ENCODE measurements around the gene CACNB1. TPM values are rescaled to one million over a fixed set of nuclear protein-coding genes. Genes with fewer than 3 reads are reported as not detected.

The CACNB1 gene
- total and polyA plus RNA-seq, 2 of the 13 experiments (the other 11 are each of a cell fraction or from before 2014, with no cell fraction given), result 0.75 to 1.5 TPM

- TF ChIP-seq, protein P1, sequence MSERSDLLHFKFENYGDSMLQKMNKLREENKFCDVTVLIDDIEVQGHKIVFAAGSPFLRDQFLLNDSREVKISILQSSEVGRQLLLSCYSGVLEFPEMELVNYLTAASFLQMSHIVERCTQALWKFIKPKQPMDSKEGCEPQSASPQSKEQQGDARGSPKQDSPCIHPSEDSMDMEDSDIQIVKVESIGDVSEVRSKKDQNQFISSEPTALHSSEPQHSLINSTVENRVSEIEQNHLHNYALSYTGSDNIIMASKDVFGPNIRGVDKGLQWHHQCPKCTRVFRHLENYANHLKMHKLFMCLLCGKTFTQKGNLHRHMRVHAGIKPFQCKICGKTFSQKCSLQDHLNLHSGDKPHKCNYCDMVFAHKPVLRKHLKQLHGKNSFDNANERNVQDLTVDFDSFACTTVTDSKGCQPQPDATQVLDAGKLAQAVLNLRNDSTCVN (CRISPR knock-in tag; IDR thresholded peaks at IDR 0.05; ENCODE audit: borderline replicate concordance), result peak; percentile 39
- TF ChIP-seq ZSCAN12 (CRISPR knock-in tag; IDR thresholded peaks at IDR 0.05), result 0 out of 2 replicates have a peak, but pooled peaks have one; percentile 13
- no peak for TF ChIP-seq ZBTB34 (CRISPR knock-in tag; IDR thresholded peaks at IDR 0.05)
- no peak; the same call in 1 of the 2 replicates for TF ChIP-seq NCOA2 (CRISPR knock-in tag; IDR thresholded peaks at IDR 0.05)
- peak; percentile 61 for TF ChIP-seq SATB2 (CRISPR knock-in tag; IDR thresholded peaks at IDR 0.05)
- TF ChIP-seq TBX2 (CRISPR knock-in tag; IDR thresholded peaks at IDR 0.05; ENCODE audit: borderline replicate concordance), result peak; percentile 81
- TF ChIP-seq ZNF737 (CRISPR knock-in tag; IDR thresholded peaks at IDR 0.05; ENCODE audit: borderline replicate concordance), result no peak; the same call in 1 of the 2 replicates
- TF ChIP-seq KDM3A (CRISPR knock-in tag; IDR thresholded peaks at IDR 0.05; ENCODE audit: low read depth), result peak; percentile 84; the same call in 1 of the 2 replicates
- TF ChIP-seq, protein P2, sequence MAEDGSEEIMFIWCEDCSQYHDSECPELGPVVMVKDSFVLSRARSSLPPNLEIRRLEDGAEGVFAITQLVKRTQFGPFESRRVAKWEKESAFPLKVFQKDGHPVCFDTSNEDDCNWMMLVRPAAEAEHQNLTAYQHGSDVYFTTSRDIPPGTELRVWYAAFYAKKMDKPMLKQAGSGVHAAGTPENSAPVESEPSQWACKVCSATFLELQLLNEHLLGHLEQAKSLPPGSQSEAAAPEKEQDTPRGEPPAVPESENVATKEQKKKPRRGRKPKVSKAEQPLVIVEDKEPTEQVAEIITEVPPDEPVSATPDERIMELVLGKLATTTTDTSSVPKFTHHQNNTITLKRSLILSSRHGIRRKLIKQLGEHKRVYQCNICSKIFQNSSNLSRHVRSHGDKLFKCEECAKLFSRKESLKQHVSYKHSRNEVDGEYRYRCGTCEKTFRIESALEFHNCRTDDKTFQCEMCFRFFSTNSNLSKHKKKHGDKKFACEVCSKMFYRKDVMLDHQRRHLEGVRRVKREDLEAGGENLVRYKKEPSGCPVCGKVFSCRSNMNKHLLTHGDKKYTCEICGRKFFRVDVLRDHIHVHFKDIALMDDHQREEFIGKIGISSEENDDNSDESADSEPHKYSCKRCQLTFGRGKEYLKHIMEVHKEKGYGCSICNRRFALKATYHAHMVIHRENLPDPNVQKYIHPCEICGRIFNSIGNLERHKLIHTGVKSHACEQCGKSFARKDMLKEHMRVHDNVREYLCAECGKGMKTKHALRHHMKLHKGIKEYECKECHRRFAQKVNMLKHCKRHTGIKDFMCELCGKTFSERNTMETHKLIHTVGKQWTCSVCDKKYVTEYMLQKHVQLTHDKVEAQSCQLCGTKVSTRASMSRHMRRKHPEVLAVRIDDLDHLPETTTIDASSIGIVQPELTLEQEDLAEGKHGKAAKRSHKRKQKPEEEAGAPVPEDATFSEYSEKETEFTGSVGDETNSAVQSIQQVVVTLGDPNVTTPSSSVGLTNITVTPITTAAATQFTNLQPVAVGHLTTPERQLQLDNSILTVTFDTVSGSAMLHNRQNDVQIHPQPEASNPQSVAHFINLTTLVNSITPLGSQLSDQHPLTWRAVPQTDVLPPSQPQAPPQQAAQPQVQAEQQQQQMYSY (CRISPR knock-in tag; IDR thresholded peaks at IDR 0.05), result peak; percentile 49; the same call in 1 of the 2 replicates
- TF ChIP-seq ZSCAN5A (CRISPR knock-in tag; IDR thresholded peaks at IDR 0.05; ENCODE audit: borderline replicate concordance), result no peak
- TF ChIP-seq ZNF839 (CRISPR knock-in tag; IDR thresholded peaks at IDR 0.05; ENCODE audit: borderline replicate concordance), result peak; percentile 59; the same call in 1 of the 2 replicates
- no peak for TF ChIP-seq SOX5 (CRISPR knock-in tag; IDR thresholded peaks at IDR 0.05; ENCODE audit: borderline replicate concordance)
- TF ChIP-seq ZNF616 (CRISPR knock-in tag; IDR thresholded peaks at IDR 0.05; ENCODE audit: low read depth), result peak; percentile 72; the same call in 1 of the 2 replicates
- peak; percentile 98 for TF ChIP-seq MYC (CRISPR knock-in tag; IDR thresholded peaks at IDR 0.05; ENCODE audit: borderline replicate concordance)
- no peak; the same call in 1 of the 2 replicates for TF ChIP-seq TFE3 (CRISPR knock-in tag; IDR thresholded peaks at IDR 0.05)
- no peak; the same call in none of the 2 replicates for TF ChIP-seq MYNN (CRISPR knock-in tag; IDR thresholded peaks at IDR 0.05; ENCODE audit: low read depth)
- TF ChIP-seq FLYWCH1 (CRISPR knock-in tag; IDR thresholded peaks at IDR 0.05), result no peak
Observed at GRCh38 chr17:39200070-39200879, 2.8 kb upstream of the CACNB1 start, which contains the start of gene RPL19 (continued).
